Measurements from ENCODE around the gene LRRC18.
A peak's percentile ranks its signal among the peaks of the same experiment; 100 is the strongest.

Gene LRRC18

GRCh38 chr10:48939790-48940325 lies at the start of gene LRRC18:
LRRC18 (minus strand) TSS chr10:48939840; CDS start chr10:48914155, 25,685 bp downstream.
- no peak for DNase-seq (ENCODE audit: low read depth)

- DNase-seq (ENCODE audit: low read depth): no peak
Measured at GRCh38 chr10:48985621-48986158, 46.0 kb upstream of the LRRC18 start.

DNA sequence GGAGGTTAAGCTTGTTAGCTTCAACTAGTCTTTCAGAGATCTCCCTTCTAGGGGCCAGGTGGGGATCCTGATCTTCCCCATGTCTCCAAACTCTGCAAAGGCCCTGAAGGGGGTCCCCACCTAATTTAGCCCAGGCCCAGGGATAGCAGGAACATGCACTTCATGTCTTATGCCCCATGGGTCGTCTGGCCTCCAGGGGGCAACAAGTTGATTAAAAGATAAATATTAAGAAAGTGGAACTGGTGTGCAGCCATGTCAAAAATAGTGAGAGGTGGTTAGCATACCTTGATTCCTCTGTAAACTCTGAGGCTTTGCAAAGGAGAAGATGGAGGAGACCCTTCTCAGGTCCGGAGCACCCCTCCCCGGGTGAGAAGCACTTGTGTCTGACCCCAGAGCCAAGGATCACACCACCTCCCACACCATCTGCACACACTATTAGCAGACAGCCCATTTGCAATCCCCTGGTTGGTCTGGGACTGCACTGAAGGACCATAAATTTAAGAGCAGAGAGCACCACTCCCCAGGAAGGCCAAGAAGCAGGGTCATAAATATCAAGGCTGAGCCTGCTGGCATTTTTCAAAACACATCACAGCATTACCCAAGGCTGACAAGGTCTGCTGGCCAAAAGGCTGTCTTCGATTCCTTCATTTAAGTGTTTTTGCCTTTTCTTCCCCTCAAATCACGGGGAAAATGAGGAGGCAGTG lies 44.2 kb upstream of the LRRC18 start:
- no peak for DNase-seq (ENCODE audit: low read depth)

GRCh38 chr10:48982584-48982983 lies 42.9 kb upstream of the LRRC18 start:
- DNase-seq (ENCODE audit: low read depth): no peak

DNA sequence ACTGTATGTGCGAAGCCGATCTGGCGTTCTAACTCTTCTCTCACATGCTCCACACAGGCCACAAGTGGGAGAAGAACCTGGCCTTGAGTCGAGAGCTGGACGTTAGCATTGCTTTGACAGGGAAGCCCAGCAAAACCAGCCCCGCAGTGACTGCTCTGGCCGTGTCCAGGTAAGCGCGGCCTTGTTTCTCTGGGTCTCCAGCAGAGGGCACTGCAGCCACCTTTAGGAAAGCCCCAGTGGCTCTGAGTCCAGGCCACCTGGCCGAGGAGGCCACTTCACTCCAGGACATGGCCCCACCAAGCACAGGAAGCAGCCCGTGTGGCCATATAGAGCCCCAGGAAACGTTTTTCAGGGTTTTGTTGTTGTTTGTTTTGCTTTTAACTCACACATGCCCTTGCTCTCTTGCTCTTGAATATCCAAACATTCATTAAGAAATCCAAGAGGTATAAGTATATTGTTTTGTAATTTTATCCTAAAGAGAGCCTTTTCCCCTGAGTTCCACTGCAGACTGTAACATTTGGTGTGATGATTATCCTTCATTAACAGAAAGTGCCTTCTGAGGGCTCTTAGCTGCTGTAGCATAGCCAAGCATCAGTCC lies 41.8 kb upstream of the LRRC18 start:
- peak; percentile 4 for DNase-seq (ENCODE audit: low read depth)

DNA sequence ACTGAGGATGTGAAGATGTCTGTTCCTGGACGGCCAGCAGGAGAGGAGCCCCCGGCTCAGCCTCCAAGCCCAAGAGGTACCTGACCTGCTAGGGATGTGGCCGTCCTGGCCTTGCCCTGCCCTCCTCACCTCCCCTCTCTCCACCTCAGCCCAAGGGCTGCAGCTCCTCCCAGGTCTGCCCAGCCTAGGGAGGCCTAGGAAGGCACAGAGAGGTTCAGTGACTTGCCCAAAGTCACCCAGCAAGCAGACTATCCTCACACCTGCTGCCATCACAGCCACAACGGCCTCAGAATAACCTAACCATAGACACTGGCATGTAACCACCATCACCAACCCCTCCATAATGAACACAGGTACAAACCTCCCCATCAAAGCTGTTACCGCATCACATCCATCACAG lies 38.7 kb upstream of the LRRC18 start:
- DNase-seq (ENCODE audit: low read depth): no peak

DNA sequence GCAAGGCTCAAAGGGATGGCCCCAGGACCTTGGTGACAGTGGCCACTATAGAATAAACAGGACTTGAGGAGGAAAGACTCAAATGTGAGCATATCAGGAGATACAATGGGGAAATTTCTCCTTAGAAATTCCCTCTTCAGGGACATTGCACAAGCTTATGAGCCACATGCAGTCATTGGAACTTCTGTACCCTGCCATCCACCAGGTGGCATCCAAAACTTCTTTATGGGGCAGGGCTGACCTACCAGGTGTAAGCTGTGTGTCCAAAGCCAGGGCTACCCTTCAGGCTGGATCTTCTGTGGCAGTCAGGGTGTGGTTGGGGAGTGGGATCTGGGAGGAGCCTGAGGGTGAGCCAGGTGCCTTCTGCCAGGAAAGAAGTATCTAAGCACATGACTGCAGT lies 36.6 kb upstream of the LRRC18 start:
- no peak for DNase-seq (ENCODE audit: low read depth)

DNA sequence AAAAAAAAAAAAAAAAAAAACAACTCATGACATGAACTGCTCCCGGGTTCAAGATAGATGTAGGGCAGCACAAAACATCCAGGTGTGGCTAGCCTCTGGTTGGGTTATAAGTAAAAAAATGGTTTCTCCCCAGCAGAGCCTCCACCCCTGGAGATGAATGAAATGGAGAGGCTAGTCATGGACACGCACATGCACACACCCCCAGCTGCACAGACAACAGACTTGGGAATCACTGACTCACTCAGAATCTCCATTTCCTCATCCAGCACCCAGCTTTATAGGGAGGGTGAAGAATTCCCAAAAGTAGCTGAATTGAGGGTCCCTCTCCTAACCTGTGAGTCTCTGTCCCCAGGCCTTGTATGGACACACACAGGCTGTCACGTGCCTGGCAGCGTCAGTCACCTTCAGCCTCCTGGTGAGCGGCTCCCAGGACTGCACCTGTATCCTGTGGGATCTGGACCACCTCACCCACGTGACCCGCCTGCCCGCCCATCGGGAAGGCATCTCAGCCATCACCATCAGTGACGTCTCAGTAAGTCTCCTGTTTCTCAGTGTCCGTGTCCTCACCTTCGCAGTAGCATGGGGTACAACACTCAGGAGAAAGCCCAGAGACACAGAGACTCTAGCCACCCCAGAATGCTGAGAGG lies 35.0 kb upstream of the LRRC18 start:
- no peak for DNase-seq (ENCODE audit: low read depth)

DNA sequence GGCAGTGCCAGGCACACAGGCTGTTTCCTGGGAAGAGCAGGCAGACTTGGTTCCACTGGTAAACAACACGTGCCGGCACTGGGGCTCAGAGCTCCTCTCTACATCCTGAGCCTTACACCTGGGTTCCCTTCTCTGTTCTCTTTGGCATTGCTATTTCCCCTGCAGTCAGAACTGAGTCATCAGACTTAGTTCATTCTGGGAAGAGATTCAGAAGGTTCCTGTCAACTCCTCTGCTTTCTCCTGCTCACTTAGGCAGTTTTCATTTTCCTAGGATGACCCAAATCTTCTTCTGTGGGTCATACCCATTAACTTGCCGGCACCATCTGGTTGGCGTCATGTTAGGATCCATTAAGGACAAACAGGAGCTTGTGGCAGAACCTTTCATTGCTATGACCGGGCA lies 33.4 kb upstream of the LRRC18 start:
- DNase-seq (ENCODE audit: low read depth): no peak

DNA sequence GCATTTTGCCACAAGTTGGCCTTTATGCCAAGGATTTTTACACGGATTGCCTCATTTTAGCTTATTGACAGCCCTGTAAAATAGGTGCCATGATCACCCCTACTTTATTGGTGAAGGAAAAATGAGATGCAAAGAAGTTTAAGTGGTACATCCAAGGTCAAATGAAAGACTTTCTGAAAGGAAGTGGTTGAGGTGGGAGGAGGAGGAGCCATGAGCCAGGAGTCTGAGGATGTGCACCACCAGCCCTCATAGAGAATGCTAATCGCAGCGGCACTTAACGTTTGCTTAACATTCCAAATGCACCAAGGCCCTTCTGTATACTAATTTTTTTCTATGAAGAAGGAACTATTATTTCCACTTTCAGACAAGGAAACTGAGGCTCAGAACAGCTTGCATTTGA lies 31.0 kb upstream of the LRRC18 start:
- DNase-seq (ENCODE audit: low read depth): no peak

- no peak for DNase-seq (ENCODE audit: low read depth)
Measured at GRCh38 chr10:48970046-48970445, 30.4 kb upstream of the LRRC18 start.

- no peak for DNase-seq (ENCODE audit: low read depth)
Measured at GRCh38 chr10:48968036-48968435, 28.4 kb upstream of the LRRC18 start.

- no peak for DNase-seq (ENCODE audit: low read depth)
Measured at GRCh38 chr10:48965460-48965859, 25.8 kb upstream of the LRRC18 start.

GRCh38 chr10:48964038-48964437 lies 24.4 kb upstream of the LRRC18 start:
- DNase-seq (ENCODE audit: low read depth): no peak

DNA sequence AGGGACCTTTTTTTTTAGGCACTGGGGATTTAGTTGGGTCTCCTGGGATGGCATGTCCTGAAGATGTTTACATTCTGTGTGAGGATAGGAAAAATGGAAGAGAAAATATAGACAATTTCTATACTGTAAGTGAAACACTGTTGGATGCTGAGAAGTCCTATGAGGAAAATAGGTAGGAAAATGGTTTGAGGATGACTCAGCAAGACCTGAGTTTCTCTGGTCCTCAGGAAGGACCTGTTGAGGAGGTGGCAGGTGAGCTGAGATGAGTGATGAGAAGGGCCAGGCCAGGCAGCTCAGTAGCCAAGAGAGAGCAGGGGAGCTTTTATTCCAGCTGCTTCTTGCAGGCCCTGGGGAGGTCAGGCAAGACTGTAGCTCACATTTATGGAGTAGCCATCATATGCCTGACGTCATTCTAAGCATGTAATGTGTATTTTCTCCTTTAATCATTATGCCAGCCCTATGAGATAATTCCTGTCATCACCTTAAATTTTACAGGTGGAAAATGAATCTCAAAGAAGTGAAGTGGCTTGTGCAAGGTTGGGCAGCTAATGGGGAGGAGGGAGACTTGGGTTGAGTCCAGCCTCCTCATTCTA lies 19.1 kb upstream of the LRRC18 start:
- DNase-seq (ENCODE audit: low read depth): no peak

DNA sequence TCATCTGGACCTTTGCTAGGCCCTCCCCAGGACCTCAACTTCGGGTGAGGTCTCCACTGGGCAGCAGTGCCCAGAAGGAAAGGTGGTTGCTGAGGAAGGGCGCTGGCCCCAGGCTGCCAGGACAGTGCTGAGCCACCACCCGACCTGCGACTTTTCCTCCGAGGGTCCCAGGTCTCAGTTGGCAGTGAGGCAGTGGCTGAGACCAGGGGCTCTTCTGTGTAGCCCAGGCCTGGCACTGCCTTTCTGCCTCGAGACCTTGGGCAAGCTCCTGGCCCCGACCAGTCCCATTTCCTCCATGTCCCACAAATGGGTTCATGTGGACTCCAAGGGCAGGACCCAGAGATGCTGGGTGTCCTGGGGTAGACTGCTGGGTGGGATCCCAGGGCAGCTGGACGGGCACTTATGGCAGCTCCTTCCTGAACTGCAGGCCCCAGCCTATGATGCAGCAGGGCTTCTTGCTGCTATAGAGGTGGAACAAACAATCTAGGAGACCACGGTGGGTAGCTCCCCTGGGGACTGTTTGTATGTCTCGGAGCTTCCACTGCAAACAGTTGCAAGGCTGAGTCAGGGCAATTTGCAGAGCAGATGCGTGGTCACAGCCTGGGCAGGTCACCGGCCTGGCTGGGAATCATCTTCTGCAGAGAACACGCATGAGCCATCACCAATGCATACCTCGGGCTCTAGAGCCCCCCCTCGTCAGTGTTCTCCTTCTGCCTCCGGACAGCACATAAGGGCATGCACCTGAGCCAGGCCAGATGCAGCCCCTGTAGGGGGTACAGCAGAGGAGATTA lies 17.9 kb upstream of the LRRC18 start:
- DNase-seq (ENCODE audit: low read depth): no peak

DNA sequence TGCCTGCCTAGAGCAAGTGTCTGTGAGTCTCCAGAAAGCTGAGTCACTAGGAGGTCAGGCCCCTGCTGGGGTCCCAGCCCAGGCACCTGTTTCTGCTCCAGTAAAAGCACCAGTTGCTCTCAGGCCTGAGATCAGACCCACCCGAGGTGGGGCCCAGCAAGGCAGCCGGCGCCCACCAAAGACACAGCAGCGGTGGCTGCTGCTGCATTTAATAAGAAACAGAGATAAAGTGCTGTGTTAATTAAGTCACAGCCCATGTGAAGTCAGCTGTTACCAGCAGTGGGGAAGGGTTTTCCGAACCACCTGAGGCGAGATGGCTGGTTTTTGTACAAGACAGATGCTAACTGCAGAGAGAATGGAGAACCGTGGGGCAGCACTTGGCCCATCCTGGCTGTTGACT lies 12.1 kb upstream of the LRRC18 start:
- no peak for DNase-seq (ENCODE audit: low read depth)

GRCh38 chr10:48948470-48949037 lies 8.9 kb upstream of the LRRC18 start:
- DNase-seq (ENCODE audit: low read depth): no peak

DNA sequence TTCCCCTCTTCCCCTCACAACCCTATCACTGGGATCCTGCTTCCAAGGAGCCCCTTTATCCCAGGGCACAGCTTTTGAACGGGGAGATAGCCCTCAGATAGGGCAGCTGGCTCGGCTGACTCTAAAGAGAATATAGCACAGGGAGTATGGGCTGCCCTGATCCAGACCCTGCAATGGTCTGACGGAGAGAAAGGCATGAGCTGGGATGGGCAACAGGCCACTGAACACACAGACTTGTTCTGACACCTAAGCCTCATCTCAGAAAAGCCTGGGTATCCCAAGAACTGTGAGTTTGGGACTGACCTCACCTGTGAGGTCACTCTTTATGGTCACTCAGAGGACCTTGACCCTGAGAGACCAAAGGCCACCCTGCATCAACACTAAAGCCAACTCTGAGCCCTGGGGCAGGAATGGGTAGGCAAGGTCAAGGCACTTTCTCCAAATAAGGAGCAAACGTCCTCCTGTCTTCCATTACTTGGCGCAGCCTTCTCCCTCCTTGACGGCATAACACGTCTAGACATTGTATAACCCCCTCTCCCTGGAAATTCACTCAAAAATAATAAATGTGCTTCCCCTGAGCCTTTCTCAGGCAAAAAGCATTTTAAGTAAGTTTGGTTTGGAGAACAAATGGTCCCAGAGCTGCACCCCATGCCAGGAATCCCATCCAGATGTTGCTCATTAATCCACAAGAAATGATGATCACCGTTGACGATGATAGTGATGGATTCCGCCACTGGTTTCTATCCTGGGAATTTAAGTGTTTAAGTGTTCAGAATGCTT lies 8.2 kb upstream of the LRRC18 start:
- DNase-seq (ENCODE audit: low read depth): no peak

GRCh38 chr10:48946891-48947500 lies 7.4 kb upstream of the LRRC18 start:
- DNase-seq (ENCODE audit: low read depth): no peak
